OCI-LY1 (cell line): ENCODE data around the gene TIMM23.

Experiments
- H2AFZ ChIP-seq: fragments of 200-600 bp; sonication (generic), shearing (Covaris generic); 2 replicates; pipeline ENCODE4 v1.6.0; 2014; ENCODE audit warnings: antibody characterized with exemption, mild to moderate bottlenecking, low read length
- H3F3A ChIP-seq: fragments of 200-600 bp; sonication (generic), shearing (Covaris generic); 2 replicates; pipeline ENCODE4 v1.6.0; 2014; ENCODE audit warnings: mild to moderate bottlenecking, antibody characterized with exemption, low read length, moderate library complexity; ENCODE audit not compliant: insufficient read depth
- H3K27ac ChIP-seq: fragments of 200-600 bp; sonication (generic); 2 replicates; pipeline ENCODE4 v1.5.1; 2014; ENCODE audit warnings: low read length, mixed run types, mild to moderate bottlenecking, low read depth; ENCODE audit not compliant: poor library complexity, severe bottlenecking
- H3K27me3 ChIP-seq: fragments of 200-600 bp; sonication (generic); 2 replicates; pipeline ENCODE4 v1.6.0; 2014; ENCODE audit warnings: antibody characterized with exemption, mild to moderate bottlenecking, low read length, moderate library complexity; ENCODE audit not compliant: insufficient read depth
- H3K36me3 ChIP-seq: fragments of 200-600 bp; sonication (generic); 2 replicates; pipeline ENCODE4 v1.6.1; 2014; ENCODE audit warnings: mild to moderate bottlenecking, antibody characterized with exemption, low read length, moderate library complexity, mixed read lengths; ENCODE audit not compliant: insufficient read depth
- H3K4me1 ChIP-seq: fragments of 200-600 bp; sonication (generic); 2 replicates; pipeline ENCODE4 v1.5.1; 2014; ENCODE audit warnings: mild to moderate bottlenecking, low read length, moderate library complexity; ENCODE audit not compliant: insufficient read depth, severe bottlenecking
- H3K4me2 ChIP-seq: fragments of 200-600 bp; sonication (generic), shearing (Covaris generic); 2 replicates; pipeline ENCODE4 v1.6.1; 2014; ENCODE audit warnings: low read length
- H3K4me3 ChIP-seq: fragments of 200-600 bp; sonication (generic); 2 replicates; pipeline ENCODE4 v1.5.1; 2014; ENCODE audit warnings: low read length, low read depth, mild to moderate bottlenecking, mixed read lengths; ENCODE audit not compliant: poor library complexity, severe bottlenecking
- H3K79me2 ChIP-seq: fragments of 200-600 bp; shearing (Covaris generic); 2 replicates; pipeline ENCODE4 v1.6.1; 2016; ENCODE audit warnings: mixed run types, low read length, mixed read lengths; ENCODE audit not compliant: insufficient read depth
- H3K9ac ChIP-seq: fragments of 200-600 bp; sonication (generic), shearing (Covaris generic); 2 replicates; pipeline ENCODE4 v1.6.1; 2014; ENCODE audit warnings: mild to moderate bottlenecking, low read length, mixed read lengths
- H3K9me2 ChIP-seq: fragments of 200-600 bp; sonication (generic), shearing (Covaris generic); 2 replicates; pipeline ENCODE4 v1.6.1; 2014; ENCODE audit warnings: low read depth, mild to moderate bottlenecking, low read length, mixed read lengths
- H3K9me3 ChIP-seq: fragments of 200-600 bp; shearing (Covaris generic); 2 replicates; pipeline ENCODE4 v1.6.1; 2014; ENCODE audit warnings: low read length, mixed read lengths
- H4K20me1 ChIP-seq: fragments of 200-600 bp; sonication (generic), shearing (Covaris generic); 2 replicates; pipeline ENCODE4 v1.6.0; 2016; ENCODE audit warnings: mild to moderate bottlenecking, low read length; ENCODE audit not compliant: insufficient read depth
- EZH2 ChIP-seq: fragments of 200-600 bp; sonication (generic), shearing (Covaris generic); IDR thresholded peaks from 2 replicates; pipeline ENCODE4 v1.8.0; 2017; ENCODE audit warnings: borderline replicate concordance, mixed run types, mild to moderate bottlenecking, antibody characterized with exemption, low read length, moderate library complexity, mixed read lengths
- TF ChIP-seq, protein P1 (sequence below): fragments of 200-600 bp; sonication (generic), shearing (Covaris generic); IDR thresholded peaks from 2 replicates; pipeline ENCODE4 v1.5.1; 2017; ENCODE audit warnings: mild to moderate bottlenecking, antibody characterized with exemption, low read length, moderate library complexity, mixed read lengths

Gene TIMM23

DNA sequence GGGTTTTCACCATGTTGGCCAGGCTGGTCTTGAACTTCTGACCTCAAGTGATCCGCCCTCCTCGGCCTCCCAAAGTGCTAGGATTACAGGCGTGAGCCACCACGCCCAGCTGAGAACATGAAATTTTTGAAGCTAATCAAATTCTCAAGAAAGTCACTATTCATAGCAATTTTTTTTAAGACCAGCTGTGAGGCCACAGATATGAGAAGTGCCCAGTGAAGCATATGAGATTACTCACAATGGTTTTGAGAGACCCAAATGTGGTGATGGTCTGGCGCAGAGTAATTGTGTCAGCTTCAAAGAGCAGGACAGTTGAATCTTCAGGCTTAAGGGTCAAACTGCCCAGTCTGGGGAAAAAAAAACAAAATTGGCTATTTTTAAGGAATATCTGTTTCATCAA is 41.9 kb downstream of the TIMM23 start:
- no peak overlapping the region for H3K27ac ChIP-seq
- H3K36me3 ChIP-seq = peaks cover 75% of the 10 kb centered on the region
- H3K4me1 ChIP-seq = peaks cover 11% of the 10 kb centered on the region
- no peaks in the 10 kb centered on the region for H3K9me3 ChIP-seq
- no peaks in the 10 kb centered on the region for H3K27me3 ChIP-seq
- H3K4me3 ChIP-seq = no peak overlapping the region
- no peaks in the 10 kb centered on the region for H3K9me2 ChIP-seq
- no peak overlapping the region for H3K4me2 ChIP-seq
- H2AFZ ChIP-seq = no peak overlapping the region
- peaks cover 36% of the 10 kb centered on the region for H3K79me2 ChIP-seq
- H3K9ac ChIP-seq = no peak overlapping the region
- H3F3A ChIP-seq = no peaks in the 10 kb centered on the region
- TF ChIP-seq EZH2 = no peak
- TF ChIP-seq, protein P1, sequence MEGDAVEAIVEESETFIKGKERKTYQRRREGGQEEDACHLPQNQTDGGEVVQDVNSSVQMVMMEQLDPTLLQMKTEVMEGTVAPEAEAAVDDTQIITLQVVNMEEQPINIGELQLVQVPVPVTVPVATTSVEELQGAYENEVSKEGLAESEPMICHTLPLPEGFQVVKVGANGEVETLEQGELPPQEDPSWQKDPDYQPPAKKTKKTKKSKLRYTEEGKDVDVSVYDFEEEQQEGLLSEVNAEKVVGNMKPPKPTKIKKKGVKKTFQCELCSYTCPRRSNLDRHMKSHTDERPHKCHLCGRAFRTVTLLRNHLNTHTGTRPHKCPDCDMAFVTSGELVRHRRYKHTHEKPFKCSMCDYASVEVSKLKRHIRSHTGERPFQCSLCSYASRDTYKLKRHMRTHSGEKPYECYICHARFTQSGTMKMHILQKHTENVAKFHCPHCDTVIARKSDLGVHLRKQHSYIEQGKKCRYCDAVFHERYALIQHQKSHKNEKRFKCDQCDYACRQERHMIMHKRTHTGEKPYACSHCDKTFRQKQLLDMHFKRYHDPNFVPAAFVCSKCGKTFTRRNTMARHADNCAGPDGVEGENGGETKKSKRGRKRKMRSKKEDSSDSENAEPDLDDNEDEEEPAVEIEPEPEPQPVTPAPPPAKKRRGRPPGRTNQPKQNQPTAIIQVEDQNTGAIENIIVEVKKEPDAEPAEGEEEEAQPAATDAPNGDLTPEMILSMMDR = no peak
- no peaks in the 10 kb centered on the region for H4K20me1 ChIP-seq

DNA sequence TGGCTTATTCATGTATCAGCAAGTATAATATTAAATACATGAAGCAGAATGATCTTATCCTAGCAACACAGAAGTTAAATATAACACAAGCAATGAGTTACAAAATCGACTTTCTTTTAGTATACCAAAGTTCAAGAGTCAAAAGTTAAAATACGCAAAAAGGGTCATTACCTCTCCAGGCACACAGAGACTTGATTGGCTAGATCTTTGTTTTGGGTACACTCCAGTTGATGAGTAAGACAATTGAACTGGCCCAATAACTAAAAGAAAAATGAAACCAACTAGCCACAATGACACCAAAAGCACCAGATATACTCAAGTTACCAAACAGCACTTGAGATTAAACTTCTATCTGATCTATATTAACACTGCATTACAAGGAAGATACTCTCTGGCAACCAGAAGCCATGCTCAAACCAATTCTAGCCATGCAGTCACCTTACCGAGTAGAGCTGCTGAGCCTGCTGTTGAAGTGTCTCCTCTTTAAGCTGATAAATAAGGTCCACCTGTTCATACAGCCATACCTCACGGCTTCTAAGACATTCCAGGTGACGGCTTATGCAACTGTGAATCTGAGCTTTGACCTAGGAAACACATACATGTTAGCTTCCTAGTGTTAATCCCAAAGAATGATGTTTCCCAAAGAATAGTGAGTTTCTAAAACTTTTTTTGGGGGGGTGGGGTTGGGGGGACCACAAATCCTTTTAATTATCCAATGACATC is 42.6 kb downstream of the TIMM23 start:
- Histone ChIP-seq H2AFZ (no peak overlapping the region), H3K9ac (no peak overlapping the region), H3K4me3 (no peak overlapping the region), H3F3A (no peaks in the 10 kb centered on the region), H3K27ac (no peak overlapping the region), H3K36me3 (peaks cover 69% of the 10 kb centered on the region), H4K20me1 (no peaks in the 10 kb centered on the region), H3K4me1 (peaks cover 17% of the 10 kb centered on the region), H3K79me2 (peaks cover 42% of the 10 kb centered on the region), H3K27me3 (no peaks in the 10 kb centered on the region), H3K4me2 (no peak overlapping the region), H3K9me2 (no peaks in the 10 kb centered on the region), H3K9me3 (no peaks in the 10 kb centered on the region)
- TF ChIP-seq EZH2 = no peak
- TF ChIP-seq, protein P1 = no peak

DNA sequence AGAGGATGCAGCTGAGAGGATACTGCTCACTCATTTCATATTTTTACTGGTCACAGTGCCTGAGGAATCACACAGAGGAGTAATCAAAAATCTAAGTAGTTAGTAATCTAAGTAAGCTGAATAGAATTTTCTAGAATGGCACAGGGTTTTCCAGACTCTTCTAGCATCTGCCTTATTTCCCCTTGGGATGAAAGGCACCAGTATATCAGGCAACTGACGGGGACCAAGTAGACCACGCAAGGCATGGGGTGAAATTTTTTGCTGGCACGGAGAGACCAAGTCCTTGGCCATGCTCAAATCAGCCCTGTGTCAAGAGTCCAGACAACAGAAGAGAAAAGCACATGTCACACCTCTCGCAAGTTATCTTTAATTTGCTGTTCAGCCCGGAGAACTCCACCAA is 43.9 kb downstream of the TIMM23 start:
- no peaks in the 10 kb centered on the region for H4K20me1 ChIP-seq
- H3K9ac ChIP-seq = no peak overlapping the region
- no peaks in the 10 kb centered on the region for H3K27me3 ChIP-seq
- H3K4me1 ChIP-seq = peaks cover 31% of the 10 kb centered on the region
- TF ChIP-seq EZH2 = no peak
- TF ChIP-seq, protein P1 = no peak
- no peaks in the 10 kb centered on the region for H3K9me2 ChIP-seq
- H3K4me3 ChIP-seq = no peak overlapping the region
- no peaks in the 10 kb centered on the region for H3K9me3 ChIP-seq
- H3K27ac ChIP-seq = no peak overlapping the region
- H3K4me2 ChIP-seq = no peak overlapping the region
- H3K79me2 ChIP-seq = peaks cover 54% of the 10 kb centered on the region
- H2AFZ ChIP-seq = no peak overlapping the region
- H3K36me3 ChIP-seq = peaks cover 56% of the 10 kb centered on the region
- H3F3A ChIP-seq = no peaks in the 10 kb centered on the region
